Measurements from ENCODE around the gene RICTOR. TPM values are rescaled to one million over a fixed set of nuclear protein-coding genes. Genes with fewer than 3 reads are reported as not detected.

Gene RICTOR
- 32.4 TPM for total RNA-seq (2013)
- polyA plus RNA-seq = 10 to 100 TPM in 1 of 3 donors, 1 to 10 TPM in 2; 3.5 to 12.8 (median 7.0) TPM
- 15.0 and 22.8 TPM in 2 replicates for polyA minus RNA-seq
- 106 to 268 (median 155) reads per million in 11 experiments for total RNA-seq

GRCh38 chr5:39074017-39074814 lies at the start of gene RICTOR:
TSS of gene RICTOR (minus strand) at chr5:39074399. CDS start at chr5:39074377, 22 bp downstream.
- intact Hi-C loops (cut with micrococcal nuclease) = loop anchor here in 1 of 2 donors (10.0 kb wide), 1 partner anchor 201 kb away; no protein-coding TSS in a partner anchor
- Histone ChIP-seq H3K27me3 (ENCODE audit: control insufficient read depth in 2 of 2, insufficient read depth in 2 of 2, low read length in 2 of 2) (no peaks in the 10 kb centered on the region), H3K4me1 (ENCODE audit: control insufficient read depth in 1 of 2, insufficient read depth in 2 of 2, low read length in 2 of 2) (peaks cover 28 to 46% of the 10 kb centered on the region in 2 donors), H3K79me2 (ENCODE audit: insufficient read depth, low read length) (peaks cover 55% of the 10 kb centered on the region), H3K9ac (ENCODE audit: insufficient read depth, low read length, poor library complexity, severe bottlenecking) (peak within 1 kb of the TSS; percentile 98), H3K4me3 (replicated peaks in 1 of 3; ENCODE audit: low read depth in 2 of 3, low read length in 3 of 3) (peak within 1 kb of the TSS; percentile 91 to 96 (median 92)), H3K36me3 (replicated peaks in 1 of 2; ENCODE audit: control insufficient read depth in 1 of 2, insufficient read depth in 2 of 2, low read length in 2 of 2) (peaks cover 0 to 8% of the 10 kb centered on the region in 2 donors), H3K9me3 (replicated peaks in 1 of 2; ENCODE audit: control insufficient read depth in 1 of 2, insufficient read depth in 1 of 2, low read length in 2 of 2) (no peaks in the 10 kb centered on the region), H2AFZ (ENCODE audit: insufficient read depth, low read depth, low read length, poor library complexity, severe bottlenecking) (peak within 1 kb of the TSS; percentile 95), H4K20me1 (ENCODE audit: insufficient read depth, low read length) (peaks cover 39% of the 10 kb centered on the region), H3K4me2 (replicated peaks; ENCODE audit: extremely low read depth, low read length, poor library complexity, severe bottlenecking) (peak within 1 kb of the TSS; percentile 94), H3K27ac (ENCODE audit: low read depth in 1 of 2, low read length in 2 of 2) (peak within 1 kb of the TSS; percentile 93 to 96)
- WGBS (ENCODE audit: insufficient coverage) = under 1% methylated on average over 57 of the region's 94 CpGs
- Mint-ChIP-seq H3K4me3 (peak within 1 kb of the TSS; percentile 98), H3K4me1 (peaks cover 43% of the 10 kb centered on the region), H3K9me3 (no peaks in the 10 kb centered on the region), H3K27ac (peak within 1 kb of the TSS; percentile 90 to 97 (median 95)), H3K27me3 (ENCODE audit: low read depth in 3 of 3) (peaks cover 0 to 1% (median under 1%) of the 10 kb centered on the region in 3 donors), H3K36me3 (peaks cover 10 to 12% of the 10 kb centered on the region in 2 donors)
- TF ChIP-seq CTCF (IDR thresholded peaks at IDR 0.05) = no peak
- peak; percentile 82 to 84 (median 84) for DNase-seq

- Histone ChIP-seq H3K27me3 (ENCODE audit: control insufficient read depth in 2 of 2, insufficient read depth in 2 of 2, low read length in 2 of 2) (no peaks in the 10 kb centered on the region), H2AFZ (ENCODE audit: insufficient read depth, low read depth, low read length, poor library complexity, severe bottlenecking) (no peak overlapping the region), H3K36me3 (replicated peaks in 1 of 2; ENCODE audit: control insufficient read depth in 1 of 2, insufficient read depth in 2 of 2, low read length in 2 of 2) (peaks cover 97 to 99% of the 10 kb centered on the region in 2 donors), H3K79me2 (ENCODE audit: insufficient read depth, low read length) (no peaks in the 10 kb centered on the region), H3K9me3 (replicated peaks in 1 of 2; ENCODE audit: control insufficient read depth in 1 of 2, insufficient read depth in 1 of 2, low read length in 2 of 2) (no peaks in the 10 kb centered on the region), H3K4me3 (replicated peaks in 1 of 3; ENCODE audit: low read depth in 2 of 3, low read length in 3 of 3) (no peak overlapping the region), H4K20me1 (ENCODE audit: insufficient read depth, low read length) (peaks cover 85% of the 10 kb centered on the region), H3K4me1 (ENCODE audit: control insufficient read depth in 1 of 2, insufficient read depth in 2 of 2, low read length in 2 of 2) (no peaks in the 10 kb centered on the region), H3K27ac (ENCODE audit: low read depth in 1 of 2, low read length in 2 of 2) (no peak overlapping the region), H3K9ac (ENCODE audit: insufficient read depth, low read length, poor library complexity, severe bottlenecking) (no peak overlapping the region), H3K4me2 (replicated peaks; ENCODE audit: extremely low read depth, low read length, poor library complexity, severe bottlenecking) (no peak overlapping the region)
- H3K4me1 Mint-ChIP-seq = no peaks in the 10 kb centered on the region
- no peaks in the 10 kb centered on the region for H3K9me3 Mint-ChIP-seq
- no peak for TF ChIP-seq CTCF (IDR thresholded peaks at IDR 0.05)
- no peak overlapping the region for H3K4me3 Mint-ChIP-seq
- no peak for DNase-seq
- H3K27ac Mint-ChIP-seq = peak overlapping the region in 2 of 7 donors; percentile 12 to 55
- WGBS (ENCODE audit: insufficient coverage) = no CpG with 5 or more reads among the region's 2 CpGs
- intact Hi-C loops (cut with micrococcal nuclease) = loop anchor here in 1 of 2 donors (10.0 kb wide), 1 partner anchor 157 kb away; no protein-coding TSS in a partner anchor
- peaks cover 0 to 2% (median 0%) of the 10 kb centered on the region in 3 donors for H3K27me3 Mint-ChIP-seq (ENCODE audit: low read depth in 3 of 3)
- peaks cover 70 to 87% of the 10 kb centered on the region in 2 donors for H3K36me3 Mint-ChIP-seq
Observed at GRCh38 chr5:39121922-39122321, 47.7 kb upstream of the RICTOR start.

Data from CD14-positive monocyte (primary cell).